Adipocyte (in vitro differentiated cells): Measurements from ENCODE around the gene B9D2.
A peak's percentile ranks its signal among the peaks of the same experiment; 100 is the strongest.
"Not testable (repeated sequence)": the region's sequence is repeated elsewhere in the genome, so short reads cannot be mapped to it uniquely, and the experiment has no call there.

Experiments
- DNase-seq: peaks from one replicate; pipeline ENCODE4 v3.0.0-alpha.2; 2015; ENCODE audit warnings: low read depth
- H3K27me3 ChIP-seq: replicated peaks from 2 replicates; pipeline ENCODE4 v1.7.0; 2013; ENCODE audit warnings: mild to moderate bottlenecking, low read length, moderate library complexity; ENCODE audit not compliant: control insufficient read depth, insufficient read depth
- H3K36me3 ChIP-seq: 2 replicates; pipeline ENCODE4 v1.7.0; 2013; ENCODE audit warnings: low read length, mild to moderate bottlenecking, moderate library complexity; ENCODE audit not compliant: control insufficient read depth, insufficient read depth, severe bottlenecking
- H3K4me1 ChIP-seq: 2 replicates; pipeline ENCODE4 v1.7.0; 2013; ENCODE audit warnings: mild to moderate bottlenecking, low read length, moderate library complexity; ENCODE audit not compliant: control insufficient read depth, insufficient read depth
- H3K4me3 ChIP-seq: 2 replicates; pipeline ENCODE4 v1.7.0; 2013; ENCODE audit warnings: mild to moderate bottlenecking, low read length, moderate library complexity
- H3K9ac ChIP-seq: 2 replicates; pipeline ENCODE4 v1.7.0; 2013; ENCODE audit warnings: mild to moderate bottlenecking, low read length, moderate library complexity
- H3K9me3 ChIP-seq: 2 replicates; pipeline ENCODE4 v1.7.0; 2013; ENCODE audit warnings: mild to moderate bottlenecking, low read length, moderate library complexity; ENCODE audit not compliant: control insufficient read depth

The B9D2 gene

GRCh38 chr19:41353466-41354342, 10.2 kb downstream of the B9D2 start, which contains the start of gene TGFB1:
TGFB1 (minus strand) TSS chr19:41353922; CDS start chr19:41353044, 878 bp downstream.
- H3K9ac ChIP-seq: peak within 1 kb of the TSS; percentile 87
- no peaks in the 10 kb centered on the region for H3K36me3 ChIP-seq
- peak; percentile 96 for DNase-seq
- H3K27me3 ChIP-seq: no peaks in the 10 kb centered on the region
- peaks cover 14% of the 10 kb centered on the region for H3K4me1 ChIP-seq
- H3K4me3 ChIP-seq: peak within 1 kb of the TSS; percentile 91
- no peaks in the 10 kb centered on the region for H3K9me3 ChIP-seq

- peak; percentile 79 for DNase-seq
- no peaks in the 10 kb centered on the region for H3K9me3 ChIP-seq
- H3K4me3 ChIP-seq: peak overlapping the region; percentile 91
- peaks cover 14% of the 10 kb centered on the region for H3K4me1 ChIP-seq
- H3K27me3 ChIP-seq: no peaks in the 10 kb centered on the region
- H3K9ac ChIP-seq: peak overlapping the region; percentile 87
- no peaks in the 10 kb centered on the region for H3K36me3 ChIP-seq
Observed at GRCh38 chr19:41352609-41353465, 11.1 kb downstream of the B9D2 start.

- Histone ChIP-seq H3K4me1 (peaks cover 14% of the 10 kb centered on the region), H3K36me3 (no peaks in the 10 kb centered on the region), H3K9me3 (no peaks in the 10 kb centered on the region), H3K4me3 (peak overlapping the region; percentile 91), H3K27me3 (no peaks in the 10 kb centered on the region), H3K9ac (peak overlapping the region; percentile 87)
- no peak for DNase-seq
Observed at GRCh38 chr19:41352279-41352608, 11.7 kb downstream of the B9D2 start.

GRCh38 chr19:41351339-41352245, 12.4 kb downstream of the B9D2 start:
- Histone ChIP-seq H3K9ac (peak overlapping the region; percentile 87), H3K9me3 (no peaks in the 10 kb centered on the region), H3K27me3 (no peaks in the 10 kb centered on the region), H3K36me3 (no peaks in the 10 kb centered on the region), H3K4me1 (peaks cover 14% of the 10 kb centered on the region), H3K4me3 (peak overlapping the region; percentile 91)
- DNase-seq: peak; percentile 79

- H3K4me1 ChIP-seq: peaks cover 14% of the 10 kb centered on the region
- no peaks in the 10 kb centered on the region for H3K9me3 ChIP-seq
- DNase-seq: peak; percentile 32
- H3K9ac ChIP-seq: peak overlapping the region; percentile 87
- H3K27me3 ChIP-seq: no peaks in the 10 kb centered on the region
- H3K36me3 ChIP-seq: no peaks in the 10 kb centered on the region
- peak overlapping the region; percentile 91 for H3K4me3 ChIP-seq
Observed at GRCh38 chr19:41350735-41351338, 13.1 kb downstream of the B9D2 start.

- DNase-seq, H3K4me3 ChIP-seq, H3K9ac ChIP-seq, H3K9me3 ChIP-seq, H3K36me3 ChIP-seq, H3K27me3 ChIP-seq: not testable (repeated sequence)
- peaks cover 12% of the 10 kb centered on the region for H3K4me1 ChIP-seq
Observed at GRCh38 chr19:41346916-41347315, 17.0 kb downstream of the B9D2 start.

GRCh38 chr19:41344162-41344561, 19.8 kb downstream of the B9D2 start:
- peaks cover 18% of the 10 kb centered on the region for H3K36me3 ChIP-seq
- H3K27me3 ChIP-seq: no peaks in the 10 kb centered on the region
- H3K9me3 ChIP-seq: no peaks in the 10 kb centered on the region

GRCh38 chr19:41341669-41342490, 22.1 kb downstream of the B9D2 start:
- Histone ChIP-seq H3K27me3 (no peaks in the 10 kb centered on the region), H3K4me3 (no peak overlapping the region), H3K36me3 (peaks cover 18% of the 10 kb centered on the region), H3K9ac (no peak overlapping the region), H3K4me1 (no peaks in the 10 kb centered on the region), H3K9me3 (no peaks in the 10 kb centered on the region)
- DNase-seq: no peak

More at GRCh38 chr19:41344162-41344561, 19.8 kb downstream of the B9D2 start:
- no peak overlapping the region for H3K4me3 ChIP-seq
- DNase-seq: no peak
- no peak overlapping the region for H3K9ac ChIP-seq
- no peaks in the 10 kb centered on the region for H3K4me1 ChIP-seq

GRCh38 chr19:41339936-41340335, 24.0 kb downstream of the B9D2 start:
- H3K9ac ChIP-seq: no peak overlapping the region
- no peak for DNase-seq
- H3K27me3 ChIP-seq: no peaks in the 10 kb centered on the region
- H3K36me3 ChIP-seq: peaks cover 18% of the 10 kb centered on the region
- H3K4me1 ChIP-seq: no peaks in the 10 kb centered on the region
- H3K9me3 ChIP-seq: no peaks in the 10 kb centered on the region
- no peak overlapping the region for H3K4me3 ChIP-seq

GRCh38 chr19:41335467-41335866, 28.5 kb downstream of the B9D2 start:
- Histone ChIP-seq H3K27me3 (no peaks in the 10 kb centered on the region), H3K4me3 (no peak overlapping the region), H3K9me3 (no peaks in the 10 kb centered on the region), H3K36me3 (peaks cover 7% of the 10 kb centered on the region), H3K9ac (no peak overlapping the region), H3K4me1 (peaks cover 3% of the 10 kb centered on the region)
- DNase-seq: no peak
